ENCODE results near the gene GPR137C.

DNA sequence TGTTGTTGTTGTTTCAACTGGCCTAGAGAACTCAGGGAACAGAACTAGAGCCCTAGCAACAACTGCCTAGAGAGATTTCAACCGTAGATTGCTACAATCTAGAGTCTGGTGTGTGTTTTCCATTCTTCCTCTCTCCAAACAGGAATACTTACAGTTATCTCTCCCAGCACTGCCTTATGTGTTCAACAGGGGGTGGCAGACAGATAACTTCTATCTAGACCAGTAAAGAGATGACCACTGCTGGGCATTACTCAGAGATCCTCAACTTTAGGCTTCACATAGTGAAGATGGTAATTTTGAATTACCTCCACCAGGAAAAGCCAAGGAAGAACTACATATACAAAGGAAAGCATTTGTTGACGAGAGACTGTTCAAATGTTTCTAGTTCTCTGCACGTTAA, 5.1 kb upstream of the GPR137C start:
- TF ChIP-seq, protein P1, sequence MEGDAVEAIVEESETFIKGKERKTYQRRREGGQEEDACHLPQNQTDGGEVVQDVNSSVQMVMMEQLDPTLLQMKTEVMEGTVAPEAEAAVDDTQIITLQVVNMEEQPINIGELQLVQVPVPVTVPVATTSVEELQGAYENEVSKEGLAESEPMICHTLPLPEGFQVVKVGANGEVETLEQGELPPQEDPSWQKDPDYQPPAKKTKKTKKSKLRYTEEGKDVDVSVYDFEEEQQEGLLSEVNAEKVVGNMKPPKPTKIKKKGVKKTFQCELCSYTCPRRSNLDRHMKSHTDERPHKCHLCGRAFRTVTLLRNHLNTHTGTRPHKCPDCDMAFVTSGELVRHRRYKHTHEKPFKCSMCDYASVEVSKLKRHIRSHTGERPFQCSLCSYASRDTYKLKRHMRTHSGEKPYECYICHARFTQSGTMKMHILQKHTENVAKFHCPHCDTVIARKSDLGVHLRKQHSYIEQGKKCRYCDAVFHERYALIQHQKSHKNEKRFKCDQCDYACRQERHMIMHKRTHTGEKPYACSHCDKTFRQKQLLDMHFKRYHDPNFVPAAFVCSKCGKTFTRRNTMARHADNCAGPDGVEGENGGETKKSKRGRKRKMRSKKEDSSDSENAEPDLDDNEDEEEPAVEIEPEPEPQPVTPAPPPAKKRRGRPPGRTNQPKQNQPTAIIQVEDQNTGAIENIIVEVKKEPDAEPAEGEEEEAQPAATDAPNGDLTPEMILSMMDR (optimal IDR thresholded peaks at IDR 0.05 in 1 of 3, IDR thresholded peaks at IDR 0.05 in 1 of 3, conservative IDR thresholded peaks at IDR 0.05 in 1 of 3; ENCODE audit: extremely low read depth in 1 of 3, insufficient read depth in 2 of 3, low read length in 3 of 3): no peak
- no peak for TF ChIP-seq EZH2 (IDR thresholded peaks at IDR 0.05; ENCODE audit: low read length)

Data from keratinocyte (primary cell).